Thoracic aorta (tissue), 2 donors: ENCODE results near the gene COMT. TPM values are rescaled to one million over a fixed set of nuclear protein-coding genes. Genes with fewer than 3 reads are reported as not detected.
A peak's percentile ranks its signal among the peaks of the same experiment; 100 is the strongest.

Experiments
- ATAC-seq: fragments of 150-250 bp; one replicate; pipeline ENCODE4 v1.8.0; 2017; ENCODE audit warnings: low read depth; ENCODE audit not compliant: insufficient number of reproducible peaks, low FRiP score
- DNase-seq: peaks from one replicate; pipeline ENCODE4 v3.0.0-alpha.2; 2020; ENCODE audit warnings: low spot score
- H3K27ac ChIP-seq, 2 donors: fragments of 200-600 bp; sonication (generic); 1 replicate in 1 of 2; 2 replicates in 1 of 2; pipeline ENCODE4 v1.5.1; 2016; ENCODE audit warnings: mild to moderate bottlenecking in 2 of 2, moderate library complexity in 2 of 2
- H3K27me3 ChIP-seq: fragments of 200-600 bp; sonication (generic); replicated peaks from 2 replicates; pipeline ENCODE4 v1.6.0; 2016; ENCODE audit warnings: mild to moderate bottlenecking; ENCODE audit not compliant: insufficient read depth
- H3K36me3 ChIP-seq: fragments of 200-600 bp; sonication (generic); one replicate; pipeline ENCODE4 v1.5.1; 2016
- H3K4me1 ChIP-seq, 2 donors: fragments of 200-600 bp; sonication (generic); 1 replicate in 1 of 2; 2 replicates in 1 of 2; pipeline versions ENCODE4 v1.5.1 to v1.6.0; 2016; ENCODE audit warnings: low read depth in 2 of 2, mild to moderate bottlenecking in 1 of 2; ENCODE audit not compliant: control insufficient read depth in 1 of 2
- H3K4me3 ChIP-seq: fragments of 200-600 bp; sonication (generic); 2 replicates; pipeline ENCODE4 v1.5.1; 2016; ENCODE audit warnings: mild to moderate bottlenecking
- H3K9me3 ChIP-seq: fragments of 200-600 bp; sonication (generic); 2 replicates; pipeline ENCODE4 v1.5.1; 2016
- CTCF ChIP-seq: fragments of 200-600 bp; sonication (generic); IDR thresholded peaks from one replicate; pipeline ENCODE4 v1.5.1; 2019; ENCODE audit warnings: antibody characterized with exemption
- total RNA-seq, 2 donors: library from RNA; depleted of rRNA; stranded (reverse); fragments of >200 nt; gene quantifications; one replicate each; pipeline versions ENCODE4 v1.1.0 to v1.2.3, GENCODE V29; 2016

The COMT gene
- total RNA-seq, 2 donors from 2014 or later: 230 to 300 TPM

DNA sequence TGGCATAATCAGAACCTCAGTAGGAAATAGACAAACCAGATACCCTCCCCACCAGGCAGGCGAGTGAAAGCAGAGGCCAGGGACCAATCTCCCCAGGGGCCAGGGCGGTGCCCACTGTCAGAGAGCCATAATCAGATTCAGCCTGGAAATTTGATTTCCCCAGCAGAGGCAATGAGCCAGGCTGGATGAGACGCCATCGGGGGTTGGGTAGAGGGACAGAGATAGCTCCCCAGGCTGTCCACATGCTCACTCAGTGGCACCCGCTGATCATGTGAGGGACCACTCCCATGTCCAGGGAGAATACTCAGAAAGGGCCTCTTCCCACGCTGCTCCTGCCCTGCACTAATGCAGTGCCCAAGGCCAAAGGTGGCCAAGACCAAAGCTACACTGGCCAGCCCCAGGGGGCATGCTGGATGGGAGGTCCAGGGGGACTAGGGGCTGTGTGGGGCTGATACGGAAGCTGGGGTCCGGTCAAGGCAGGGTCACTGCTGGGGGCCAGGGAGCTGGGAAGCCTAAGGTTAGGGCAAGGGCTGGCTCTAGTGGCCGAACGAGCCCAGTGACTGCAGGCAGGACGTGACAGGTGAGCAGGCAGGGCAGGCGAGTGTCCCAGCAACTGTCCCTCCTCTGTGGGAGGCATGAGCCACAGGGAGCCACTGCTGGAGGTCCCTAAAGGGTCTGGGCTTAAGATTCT, 55.3 kb downstream of the COMT start:
- Histone ChIP-seq H3K4me1 (peaks cover 29 to 82% of the 10 kb centered on the region in 2 donors), H3K4me3 (no peak overlapping the region), H3K27ac (peak overlapping the region; percentile 97), H3K9me3 (no peaks in the 10 kb centered on the region), H3K36me3 (no peaks in the 10 kb centered on the region), H3K27me3 (no peaks in the 10 kb centered on the region)
- ATAC-seq: no peak
- no peak for TF ChIP-seq CTCF
- DNase-seq: no peak

DNA sequence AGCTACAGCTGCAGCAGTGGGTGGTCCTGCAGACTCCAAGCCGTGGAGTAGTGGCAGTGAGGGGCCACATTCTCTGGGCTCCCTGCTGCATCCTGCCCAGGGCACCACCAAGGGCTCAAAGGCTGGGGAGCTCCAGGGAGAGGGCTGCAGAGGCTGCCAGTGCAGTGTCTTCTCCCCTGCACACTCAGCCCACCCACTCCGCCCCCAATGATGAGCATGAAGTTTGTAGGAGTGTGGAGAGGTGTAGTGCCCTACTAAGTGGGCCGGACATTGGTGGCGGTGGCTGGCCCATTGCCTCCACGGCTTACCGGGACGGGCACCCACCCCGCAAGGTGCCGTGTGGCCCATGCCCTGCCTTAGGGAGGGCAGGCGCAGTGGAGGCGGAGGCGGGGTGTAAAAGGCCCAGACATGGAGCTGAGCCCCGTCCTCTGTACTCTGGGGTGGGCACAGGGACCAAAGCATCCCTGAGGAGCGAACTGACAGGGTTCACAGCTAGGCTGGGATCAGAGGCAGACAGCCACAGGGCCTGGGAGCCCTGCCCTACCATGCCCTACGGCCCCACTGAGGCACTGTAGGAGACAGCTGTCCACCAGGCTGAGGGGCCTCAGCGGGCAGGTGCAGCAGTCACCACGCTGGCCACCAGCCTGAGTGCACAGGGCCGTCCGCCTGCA, 56.1 kb downstream of the COMT start:
- Histone ChIP-seq H3K36me3 (no peaks in the 10 kb centered on the region), H3K27ac (peak overlapping the region in 1 of 2 donors; percentile 61), H3K4me1 (peaks cover 20 to 73% of the 10 kb centered on the region in 2 donors), H3K9me3 (no peaks in the 10 kb centered on the region), H3K27me3 (no peaks in the 10 kb centered on the region), H3K4me3 (no peak overlapping the region)
- ATAC-seq (no peak), DNase-seq (no peak)
- no peak for TF ChIP-seq CTCF

DNA sequence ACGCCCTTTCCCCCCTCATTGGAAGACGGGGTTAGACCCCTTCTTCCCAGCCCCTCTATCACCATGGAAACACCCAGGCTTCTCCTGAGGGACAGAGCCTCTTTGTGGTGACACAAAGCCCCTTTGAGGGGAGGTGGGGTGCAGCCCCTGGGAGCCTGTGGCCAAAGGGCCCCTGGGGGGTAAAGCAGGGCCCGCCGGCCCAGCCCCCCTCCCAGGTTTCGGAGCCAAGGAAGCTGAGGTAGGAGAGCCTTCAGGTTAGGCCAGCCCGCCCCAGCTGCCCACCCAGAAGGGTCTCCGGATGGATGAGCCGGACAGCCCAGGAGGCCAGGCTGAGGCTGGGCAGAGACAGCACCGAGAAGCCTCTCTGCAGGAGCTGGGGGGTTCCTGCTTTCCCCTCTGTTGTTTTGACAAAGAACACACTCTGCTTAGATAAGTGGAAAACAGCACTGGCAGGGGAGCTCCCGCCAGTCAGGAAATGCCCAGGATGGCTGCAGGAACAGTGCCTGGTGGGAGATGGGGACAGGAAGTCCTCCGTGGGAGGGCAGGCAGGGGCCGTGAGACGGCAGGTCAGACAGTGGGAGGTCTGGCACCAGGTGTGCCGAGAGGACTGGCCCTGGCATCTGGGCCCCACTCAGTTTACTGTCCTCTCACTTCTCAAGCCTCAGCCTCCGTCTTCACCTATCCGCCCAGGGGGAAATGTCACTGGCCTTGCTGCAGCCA, 56.8 kb downstream of the COMT start:
- Histone ChIP-seq H3K27me3 (no peaks in the 10 kb centered on the region), H3K36me3 (no peaks in the 10 kb centered on the region), H3K4me1 (peaks cover 13 to 66% of the 10 kb centered on the region in 2 donors), H3K9me3 (no peaks in the 10 kb centered on the region), H3K27ac (peak overlapping the region in 1 of 2 donors; percentile 61), H3K4me3 (no peak overlapping the region)
- TF ChIP-seq CTCF: no peak
- ATAC-seq (no peak), DNase-seq (no peak)

DNA sequence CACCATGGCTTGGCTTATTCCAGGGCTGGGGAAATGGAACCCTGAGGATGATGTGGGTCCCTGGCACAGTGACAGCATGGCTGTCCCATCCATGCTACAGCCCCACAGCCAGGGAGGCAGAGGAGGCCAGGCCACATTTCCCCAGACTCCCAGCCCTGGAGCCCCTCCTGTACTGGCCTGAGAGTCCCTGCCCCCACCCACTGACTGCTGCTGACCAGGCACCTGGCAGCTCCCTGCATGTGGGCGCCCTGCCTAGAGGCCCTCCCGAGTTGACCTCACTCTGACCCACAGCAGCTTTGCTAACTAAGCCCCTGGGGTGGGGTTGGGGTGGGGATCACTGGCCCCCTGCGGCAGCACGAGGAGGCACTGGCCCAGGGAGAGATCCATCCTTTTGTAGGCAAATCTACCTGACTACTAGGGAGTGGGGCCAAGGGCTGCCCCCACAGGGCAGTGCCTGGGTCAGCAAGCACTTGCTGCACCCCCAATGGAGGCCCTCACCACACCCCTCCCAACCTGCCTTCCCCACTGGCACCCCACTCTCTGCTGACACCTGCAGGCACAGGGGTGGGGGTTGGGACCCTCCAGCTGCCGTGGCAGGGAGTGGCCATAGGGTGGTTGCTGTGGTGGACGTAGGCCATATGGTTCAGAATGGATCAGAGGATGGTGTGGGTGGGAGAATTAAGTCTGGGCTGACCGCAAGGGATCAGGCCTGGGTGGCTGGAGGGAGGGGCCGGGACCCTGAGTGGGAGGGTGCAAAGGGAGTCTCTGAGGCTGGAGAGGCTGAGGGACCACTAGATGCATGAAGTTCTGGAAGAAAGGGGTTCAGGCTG, 57.6 kb downstream of the COMT start:
- H3K27ac ChIP-seq: peak overlapping the region in 1 of 2 donors; percentile 61
- no peaks in the 10 kb centered on the region for H3K36me3 ChIP-seq
- DNase-seq (no peak), ATAC-seq (no peak)
- H3K27me3 ChIP-seq: no peaks in the 10 kb centered on the region
- H3K9me3 ChIP-seq: no peaks in the 10 kb centered on the region
- peaks cover 13 to 59% of the 10 kb centered on the region in 2 donors for H3K4me1 ChIP-seq
- no peak overlapping the region for H3K4me3 ChIP-seq
- TF ChIP-seq CTCF: no peak
